Thyroid gland (tissue), 4 donors: ENCODE measurements around the gene EXOC3.

Experiments used
- POLR2A ChIP-seq, 2 donors: fragments of 450-650 bp; IDR thresholded peaks; one replicate each; pipeline ENCODE4 v1.6.1; 2017; ENCODE audit warnings: antibody characterized with exemption in 2 of 2, mild to moderate bottlenecking in 2 of 2, moderate library complexity in 1 of 2
- TF ChIP-seq, protein P1 (sequence below), 6 experiments: fragments of 200-600 bp in 3 of 6; fragments of 450-650 bp in 3 of 6; sonication (generic) in 3 of 6; IDR thresholded peaks; one replicate each; pipeline ENCODE4 v1.5.1; 2016 to 2019; ENCODE audit warnings: antibody characterized with exemption in 6 of 6, mild to moderate bottlenecking in 2 of 6, inconsistent platforms in 1 of 6, moderate library complexity in 1 of 6

DNA sequence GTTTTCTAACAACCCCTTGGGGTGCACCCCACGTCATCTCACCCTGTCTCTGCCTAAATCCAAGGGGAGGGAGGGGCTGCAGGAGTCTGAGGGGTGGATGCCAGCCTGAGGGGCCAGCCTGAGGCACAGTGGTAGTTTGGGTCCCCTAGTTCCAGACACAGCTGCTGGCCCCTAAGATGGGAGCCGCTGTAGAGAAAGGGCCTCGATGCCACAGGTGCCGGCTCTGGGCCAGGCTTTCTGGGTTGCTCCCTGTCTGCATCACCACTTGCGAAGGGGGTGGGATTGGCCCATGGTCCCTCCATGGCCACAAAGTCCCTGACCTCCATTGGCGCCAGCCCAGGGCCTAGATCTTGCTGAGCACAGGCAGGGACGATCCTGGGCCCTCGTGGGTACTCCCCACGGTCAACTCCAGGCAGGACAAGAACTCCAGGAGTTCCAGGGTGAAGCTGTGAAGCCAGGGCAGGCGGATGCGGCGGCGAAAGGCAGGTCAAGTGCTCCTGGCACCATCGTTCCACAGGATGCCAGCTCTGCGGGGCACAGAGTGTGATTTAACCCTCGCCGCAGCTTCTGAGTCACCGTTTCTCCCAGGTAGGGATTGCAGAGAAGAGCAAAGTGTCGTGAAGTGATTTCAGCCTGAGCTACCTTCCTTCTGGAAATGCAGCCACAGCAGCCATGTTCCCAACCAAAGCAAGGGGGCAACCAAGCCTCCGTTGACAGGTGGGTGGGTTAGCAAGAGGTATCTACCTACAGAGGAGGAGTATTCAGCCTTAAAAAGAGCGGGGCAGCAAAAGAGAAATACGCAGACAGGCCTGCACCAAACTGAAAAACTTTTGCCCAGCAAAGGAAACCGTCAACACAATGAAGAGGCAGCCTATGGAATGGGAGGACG is 41.6 kb upstream of the EXOC3 start:
- TF ChIP-seq POLR2A (IDR thresholded peaks at IDR 0.05), result no peak
- TF ChIP-seq, protein P1, sequence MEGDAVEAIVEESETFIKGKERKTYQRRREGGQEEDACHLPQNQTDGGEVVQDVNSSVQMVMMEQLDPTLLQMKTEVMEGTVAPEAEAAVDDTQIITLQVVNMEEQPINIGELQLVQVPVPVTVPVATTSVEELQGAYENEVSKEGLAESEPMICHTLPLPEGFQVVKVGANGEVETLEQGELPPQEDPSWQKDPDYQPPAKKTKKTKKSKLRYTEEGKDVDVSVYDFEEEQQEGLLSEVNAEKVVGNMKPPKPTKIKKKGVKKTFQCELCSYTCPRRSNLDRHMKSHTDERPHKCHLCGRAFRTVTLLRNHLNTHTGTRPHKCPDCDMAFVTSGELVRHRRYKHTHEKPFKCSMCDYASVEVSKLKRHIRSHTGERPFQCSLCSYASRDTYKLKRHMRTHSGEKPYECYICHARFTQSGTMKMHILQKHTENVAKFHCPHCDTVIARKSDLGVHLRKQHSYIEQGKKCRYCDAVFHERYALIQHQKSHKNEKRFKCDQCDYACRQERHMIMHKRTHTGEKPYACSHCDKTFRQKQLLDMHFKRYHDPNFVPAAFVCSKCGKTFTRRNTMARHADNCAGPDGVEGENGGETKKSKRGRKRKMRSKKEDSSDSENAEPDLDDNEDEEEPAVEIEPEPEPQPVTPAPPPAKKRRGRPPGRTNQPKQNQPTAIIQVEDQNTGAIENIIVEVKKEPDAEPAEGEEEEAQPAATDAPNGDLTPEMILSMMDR (IDR thresholded peaks at IDR 0.05), result no peak
